Astrocyte of the spinal cord (primary cell): Measurements from ENCODE around the gene PCDHA11.

Experiments used
- DNase-seq: peaks from one replicate; pipeline ENCODE4 v3.0.0; 2011; ENCODE audit warnings: low read depth, low spot score
- H3K4me3 ChIP-seq: 2 replicates; pipeline ENCODE4 v1.5.1; 2011; ENCODE audit warnings: low read depth, mild to moderate bottlenecking, low read length, moderate library complexity
- CTCF ChIP-seq: IDR thresholded peaks from 2 replicates; pipeline ENCODE4 v1.5.1; 2012; ENCODE audit warnings: low read depth, mild to moderate bottlenecking, low read length, inconsistent platforms
- in situ Hi-C: cut with HindIII; loops from 2 replicates; pipeline ENCODE4 v1.10.0; 2017; ENCODE audit warnings: low sequenced_read_pairs

PCDHA11 gene

GRCh38 chr5:140881889-140882590 lies 13.3 kb downstream of the PCDHA11 start, which contains the start of gene PCDHA13:
Gene PCDHA13 (plus strand): TSS chr5:140882124. CDS start chr5:140882269, 145 bp downstream.
- no peak for TF ChIP-seq CTCF
- H3K4me3 ChIP-seq, result no peak within 1 kb of the TSS
- in situ Hi-C loops, result no loop called here
- DNase-seq, result no peak

GRCh38 chr5:140882591-140882899 lies 13.8 kb downstream of the PCDHA11 start:
- no peak for DNase-seq
- no peak for TF ChIP-seq CTCF
- H3K4me3 ChIP-seq, result no peak overlapping the region
- in situ Hi-C loops, result no loop called here

GRCh38 chr5:140883373-140883772 lies 14.6 kb downstream of the PCDHA11 start:
- H3K4me3 ChIP-seq, result no peak overlapping the region
- DNase-seq, result no peak
- in situ Hi-C loops, result no loop called here
- TF ChIP-seq CTCF, result no peak

GRCh38 chr5:140883927-140884697 lies 15.4 kb downstream of the PCDHA11 start:
- no peak overlapping the region for H3K4me3 ChIP-seq
- no peak for DNase-seq
- TF ChIP-seq CTCF, result no peak
- in situ Hi-C loops, result no loop called here

GRCh38 chr5:140916325-140916724 lies 47.6 kb downstream of the PCDHA11 start:
- no peak for TF ChIP-seq CTCF
- in situ Hi-C loops, result no loop called here
- DNase-seq, result no peak
- H3K4me3 ChIP-seq, result no peak overlapping the region
